Measurements from ENCODE around the gene JARID2.

JARID2 gene

DNA sequence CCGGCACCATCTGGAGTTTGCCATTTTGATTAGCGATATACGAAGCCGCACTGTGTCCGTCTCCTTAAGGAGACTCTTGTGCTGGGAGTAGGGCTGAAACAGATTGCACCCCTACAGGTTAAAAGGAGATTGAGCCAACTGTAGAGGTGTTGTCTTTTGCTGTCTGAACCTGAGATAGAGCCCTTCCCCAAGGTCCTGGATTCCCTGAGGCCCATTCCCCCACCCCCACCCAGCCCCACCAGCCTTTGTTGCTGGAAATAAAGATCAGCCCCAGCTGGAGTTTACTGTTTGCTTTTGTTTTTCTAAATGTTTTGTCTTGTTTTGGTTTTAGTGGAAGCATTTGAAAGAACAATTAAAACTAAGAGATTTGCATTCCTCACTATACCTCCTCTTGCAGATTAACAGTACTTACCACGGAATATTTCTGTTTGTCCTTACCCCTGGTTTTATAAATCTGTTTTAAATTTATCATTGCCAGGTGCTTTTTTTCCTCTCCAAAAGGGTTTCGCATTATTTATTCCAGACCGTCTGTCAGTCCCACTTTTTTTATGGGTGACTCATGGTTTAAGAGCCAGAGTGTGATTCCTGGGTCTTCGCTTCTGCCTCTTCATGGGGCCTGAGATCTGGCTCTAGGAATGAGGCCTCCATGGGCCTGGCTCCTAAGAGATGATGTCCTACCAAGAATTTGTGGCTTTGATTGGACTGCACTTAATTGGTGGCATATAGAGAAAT lies 247.7 kb downstream of the JARID2 start:
- Histone ChIP-seq H3K9ac (ENCODE audit: low read depth, low read length) (no peak overlapping the region), H3K4me1 (ENCODE audit: insufficient read depth, low read length) (peaks cover 39% of the 10 kb centered on the region), H3K36me3 (ENCODE audit: insufficient read depth, low read length) (peaks cover 36% of the 10 kb centered on the region), H3K9me3 (ENCODE audit: control insufficient read depth, insufficient read depth, low read length) (no peaks in the 10 kb centered on the region)

- H3K4me1 ChIP-seq (ENCODE audit: insufficient read depth, low read length), result peaks cover 34% of the 10 kb centered on the region
- H3K36me3 ChIP-seq (ENCODE audit: insufficient read depth, low read length), result peaks cover 29% of the 10 kb centered on the region
- H3K9me3 ChIP-seq (ENCODE audit: control insufficient read depth, insufficient read depth, low read length), result no peaks in the 10 kb centered on the region
- no peak overlapping the region for H3K9ac ChIP-seq (ENCODE audit: low read depth, low read length)
Observed at GRCh38 chr6:15495375-15495901, 249.6 kb downstream of the JARID2 start.

DNA sequence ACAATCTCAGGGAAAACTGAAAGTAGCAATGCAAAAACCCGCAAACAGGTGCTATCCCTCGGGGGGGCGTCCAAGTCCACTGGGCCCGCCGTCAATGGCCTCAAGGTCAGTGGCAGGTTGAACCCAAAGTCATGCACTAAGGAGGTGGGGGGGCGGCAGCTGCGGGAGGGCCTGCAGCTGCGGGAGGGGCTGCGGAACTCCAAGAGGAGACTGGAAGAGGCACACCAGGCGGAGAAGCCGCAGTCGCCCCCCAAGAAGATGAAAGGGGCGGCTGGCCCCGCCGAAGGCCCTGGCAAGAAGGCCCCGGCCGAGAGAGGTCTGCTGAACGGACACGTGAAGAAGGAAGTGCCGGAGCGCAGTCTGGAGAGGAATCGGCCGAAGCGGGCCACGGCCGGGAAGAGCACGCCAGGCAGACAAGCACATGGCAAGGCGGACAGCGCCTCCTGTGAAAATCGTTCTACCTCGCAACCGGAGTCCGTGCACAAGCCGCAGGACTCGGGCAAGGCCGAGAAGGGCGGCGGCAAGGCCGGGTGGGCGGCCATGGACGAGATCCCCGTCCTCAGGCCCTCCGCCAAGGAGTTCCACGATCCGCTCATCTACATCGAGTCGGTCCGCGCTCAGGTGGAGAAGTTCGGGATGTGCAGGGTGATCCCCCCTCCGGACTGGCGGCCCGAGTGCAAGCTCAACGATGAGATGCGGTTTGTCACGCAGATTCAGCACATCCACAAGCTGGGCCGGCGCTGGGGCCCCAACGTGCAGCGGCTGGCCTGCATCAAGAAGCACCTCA lies 250.7 kb downstream of the JARID2 start:
- Histone ChIP-seq H3K36me3 (ENCODE audit: insufficient read depth, low read length) (peaks cover 38% of the 10 kb centered on the region), H3K9me3 (ENCODE audit: control insufficient read depth, insufficient read depth, low read length) (no peaks in the 10 kb centered on the region), H3K9ac (ENCODE audit: low read depth, low read length) (no peak overlapping the region), H3K4me1 (ENCODE audit: insufficient read depth, low read length) (peaks cover 24% of the 10 kb centered on the region)

- H3K9ac ChIP-seq (ENCODE audit: low read depth, low read length), result no peak overlapping the region
- peaks cover 38% of the 10 kb centered on the region for H3K36me3 ChIP-seq (ENCODE audit: insufficient read depth, low read length)
- H3K9me3 ChIP-seq (ENCODE audit: control insufficient read depth, insufficient read depth, low read length), result no peaks in the 10 kb centered on the region
- peaks cover 5% of the 10 kb centered on the region for H3K4me1 ChIP-seq (ENCODE audit: insufficient read depth, low read length)
Observed at GRCh38 chr6:15498640-15499039, 252.8 kb downstream of the JARID2 start.

GRCh38 chr6:15499125-15499524 lies 253.3 kb downstream of the JARID2 start:
- H3K9me3 ChIP-seq (ENCODE audit: control insufficient read depth, insufficient read depth, low read length), result no peaks in the 10 kb centered on the region
- H3K36me3 ChIP-seq (ENCODE audit: insufficient read depth, low read length), result peaks cover 41% of the 10 kb centered on the region
- no peak overlapping the region for H3K9ac ChIP-seq (ENCODE audit: low read depth, low read length)
- H3K4me1 ChIP-seq (ENCODE audit: insufficient read depth, low read length), result no peaks in the 10 kb centered on the region

DNA sequence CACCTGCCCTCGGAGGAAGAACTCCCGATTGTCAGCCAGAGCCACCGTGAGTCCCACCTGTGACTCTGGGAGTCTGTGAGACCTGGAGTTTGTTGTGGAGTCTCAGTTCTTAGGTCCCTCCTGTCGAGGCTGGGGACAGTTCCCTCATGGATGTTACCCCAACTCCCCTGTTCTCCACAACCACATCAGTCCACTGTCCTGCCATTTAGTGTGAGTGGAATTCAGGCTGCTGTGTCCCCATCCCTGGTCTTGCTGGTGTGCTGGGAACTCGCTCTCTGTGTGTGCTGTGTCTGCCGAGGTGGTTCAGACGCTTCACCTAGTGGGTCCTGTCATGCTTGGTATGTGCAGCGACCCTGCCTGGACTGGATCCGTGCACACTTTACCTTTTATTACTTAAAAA lies 253.7 kb downstream of the JARID2 start:
- Histone ChIP-seq H3K9ac (ENCODE audit: low read depth, low read length) (no peak overlapping the region), H3K4me1 (ENCODE audit: insufficient read depth, low read length) (no peaks in the 10 kb centered on the region), H3K36me3 (ENCODE audit: insufficient read depth, low read length) (peaks cover 42% of the 10 kb centered on the region), H3K9me3 (ENCODE audit: control insufficient read depth, insufficient read depth, low read length) (no peaks in the 10 kb centered on the region)

- no peaks in the 10 kb centered on the region for H3K4me1 ChIP-seq (ENCODE audit: insufficient read depth, low read length)
- H3K9ac ChIP-seq (ENCODE audit: low read depth, low read length), result no peak overlapping the region
- H3K9me3 ChIP-seq (ENCODE audit: control insufficient read depth, insufficient read depth, low read length), result no peaks in the 10 kb centered on the region
- H3K36me3 ChIP-seq (ENCODE audit: insufficient read depth, low read length), result peaks cover 48% of the 10 kb centered on the region
Observed at GRCh38 chr6:15500078-15500740, 254.3 kb downstream of the JARID2 start.

DNA sequence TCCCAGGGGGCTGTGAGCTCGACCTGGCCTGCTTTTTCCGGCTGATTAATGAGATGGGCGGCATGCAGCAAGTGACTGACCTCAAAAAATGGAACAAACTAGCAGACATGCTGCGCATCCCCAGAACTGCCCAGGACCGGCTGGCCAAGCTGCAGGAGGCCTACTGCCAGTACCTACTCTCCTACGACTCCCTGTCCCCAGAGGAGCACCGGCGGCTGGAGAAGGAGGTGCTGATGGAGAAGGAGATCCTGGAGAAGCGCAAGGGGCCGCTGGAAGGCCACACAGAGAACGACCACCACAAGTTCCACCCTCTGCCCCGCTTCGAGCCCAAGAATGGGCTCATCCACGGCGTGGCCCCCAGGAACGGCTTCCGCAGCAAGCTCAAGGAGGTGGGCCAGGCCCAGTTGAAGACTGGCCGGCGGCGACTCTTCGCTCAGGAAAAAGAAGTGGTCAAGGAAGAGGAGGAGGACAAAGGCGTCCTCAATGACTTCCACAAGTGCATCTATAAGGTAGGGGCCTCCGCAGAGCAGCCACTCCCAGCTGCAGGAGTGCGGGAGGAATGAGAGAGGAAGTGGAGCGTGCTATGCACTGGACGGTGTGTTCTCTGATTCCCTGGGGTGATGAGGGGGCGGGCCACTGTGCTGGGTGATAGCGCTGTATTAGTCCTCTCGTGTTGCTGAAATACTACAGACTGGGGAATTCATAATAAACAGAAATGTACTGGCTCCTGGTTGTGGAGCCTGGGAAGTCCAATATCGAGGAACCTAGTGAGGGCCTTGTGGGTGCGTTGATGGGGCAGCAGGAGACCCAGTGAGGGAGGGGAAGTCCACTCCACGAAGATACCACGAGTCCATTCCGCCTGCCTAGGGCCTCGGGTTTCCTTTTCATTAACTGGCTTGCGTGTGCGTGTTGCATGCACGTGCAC lies 255.3 kb downstream of the JARID2 start:
- no peaks in the 10 kb centered on the region for H3K9me3 ChIP-seq (ENCODE audit: control insufficient read depth, insufficient read depth, low read length)
- H3K9ac ChIP-seq (ENCODE audit: low read depth, low read length), result no peak overlapping the region
- H3K4me1 ChIP-seq (ENCODE audit: insufficient read depth, low read length), result peaks cover 2% of the 10 kb centered on the region; the same call in 1 of the 2 replicates
- peaks cover 42% of the 10 kb centered on the region for H3K36me3 ChIP-seq (ENCODE audit: insufficient read depth, low read length)

DNA sequence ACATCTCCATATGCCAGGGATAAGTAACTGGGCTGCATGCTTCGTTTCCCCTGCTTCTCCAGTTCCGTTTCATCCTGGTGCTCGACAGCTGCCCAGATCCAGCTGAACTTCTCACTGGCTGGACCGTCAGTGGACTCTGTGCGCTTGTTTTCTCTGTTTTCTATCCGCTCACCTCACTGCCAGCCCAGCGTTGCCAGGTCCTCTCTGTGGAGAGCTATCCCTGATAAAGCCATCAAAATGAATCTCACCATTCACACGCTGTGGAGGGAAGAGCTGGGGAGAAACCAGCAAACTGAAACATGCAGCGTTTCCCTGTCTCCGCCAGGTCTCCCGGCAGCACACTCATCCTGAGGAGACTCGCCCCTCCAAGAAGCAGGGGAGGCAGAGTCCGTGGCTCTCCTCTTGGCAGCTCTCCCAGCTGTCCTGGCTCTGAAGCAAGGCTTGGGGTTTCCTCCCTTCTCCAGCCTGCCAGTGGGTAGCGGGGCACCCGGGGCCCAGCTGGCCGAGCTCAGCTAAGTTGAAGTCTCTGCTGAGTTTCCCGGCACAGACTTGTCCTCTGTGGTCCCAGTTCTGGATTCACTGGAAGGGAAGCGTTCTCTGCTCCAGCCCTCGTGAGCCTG lies 256.1 kb downstream of the JARID2 start:
- Histone ChIP-seq H3K4me1 (ENCODE audit: insufficient read depth, low read length) (peaks cover 10% of the 10 kb centered on the region), H3K36me3 (ENCODE audit: insufficient read depth, low read length) (peaks cover 41% of the 10 kb centered on the region), H3K9me3 (ENCODE audit: control insufficient read depth, insufficient read depth, low read length) (no peaks in the 10 kb centered on the region), H3K9ac (ENCODE audit: low read depth, low read length) (no peak overlapping the region)

DNA sequence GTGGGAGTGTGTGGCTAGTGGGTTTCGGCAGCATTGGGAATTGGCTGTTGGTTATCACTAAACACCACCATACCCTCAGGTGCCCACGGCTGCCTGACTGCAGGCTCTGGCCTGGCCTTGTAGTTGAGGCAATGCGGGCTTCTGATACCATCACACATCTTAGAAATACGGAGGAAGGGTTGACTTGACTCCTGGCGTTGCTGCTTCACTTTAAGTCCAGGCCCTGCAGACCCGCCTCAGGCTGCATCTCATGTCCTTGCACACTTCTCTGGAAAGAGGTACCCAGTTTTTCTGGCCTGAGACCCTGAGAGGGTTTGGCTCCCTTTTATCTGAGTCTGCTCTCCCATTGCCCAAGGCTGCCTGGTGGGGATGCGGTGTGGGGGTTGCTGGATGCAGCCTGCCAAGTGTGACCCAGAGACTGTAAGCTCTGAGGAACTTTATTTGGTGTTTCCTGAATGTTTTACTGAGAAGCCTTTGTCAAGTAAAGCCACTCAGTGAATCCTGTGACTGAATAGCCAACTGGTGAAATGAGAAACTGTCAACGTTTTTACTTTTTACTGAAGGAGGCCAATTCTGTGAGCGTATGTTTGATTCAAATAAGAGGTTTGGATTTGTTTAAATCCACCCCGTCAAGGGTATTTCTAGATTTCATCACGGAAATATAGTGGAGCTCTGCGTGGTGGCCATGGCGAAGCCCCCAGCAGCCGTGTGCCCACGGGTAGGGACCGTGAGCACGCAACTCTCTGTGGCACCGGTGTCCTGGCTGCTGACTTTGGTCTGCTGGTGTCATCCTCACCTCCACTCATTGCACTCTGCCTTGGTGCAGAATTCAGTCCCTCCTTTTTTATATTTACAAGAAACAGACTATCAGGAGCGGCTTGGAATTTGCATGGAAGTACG lies 256.8 kb downstream of the JARID2 start:
- Histone ChIP-seq H3K9ac (ENCODE audit: low read depth, low read length) (no peak overlapping the region), H3K36me3 (ENCODE audit: insufficient read depth, low read length) (peaks cover 47% of the 10 kb centered on the region), H3K4me1 (ENCODE audit: insufficient read depth, low read length) (peaks cover 17% of the 10 kb centered on the region), H3K9me3 (ENCODE audit: control insufficient read depth, insufficient read depth, low read length) (no peaks in the 10 kb centered on the region)

DNA sequence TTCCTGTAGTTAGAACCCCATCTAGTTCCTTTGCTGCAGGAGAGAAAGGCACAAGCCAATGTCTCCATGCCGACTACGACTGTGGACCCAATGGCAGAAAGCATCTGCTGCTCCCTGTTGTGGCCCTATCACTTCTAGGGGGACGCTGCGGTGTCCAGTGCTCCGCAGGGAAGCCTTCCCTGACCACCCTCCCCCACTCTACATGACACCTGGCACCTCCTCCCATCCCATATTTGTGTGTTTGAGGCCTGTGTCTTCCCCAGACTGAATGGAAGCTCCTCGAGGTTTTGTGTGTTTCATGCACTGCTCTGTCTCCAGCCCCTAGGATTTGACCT lies 257.4 kb downstream of the JARID2 start:
- Histone ChIP-seq H3K4me1 (ENCODE audit: insufficient read depth, low read length) (peaks cover 23% of the 10 kb centered on the region), H3K9ac (ENCODE audit: low read depth, low read length) (no peak overlapping the region)

GRCh38 chr6:15504040-15504495 lies 258.2 kb downstream of the JARID2 start:
- Histone ChIP-seq H3K9ac (ENCODE audit: low read depth, low read length) (no peak overlapping the region), H3K36me3 (ENCODE audit: insufficient read depth, low read length) (peaks cover 59% of the 10 kb centered on the region), H3K4me1 (ENCODE audit: insufficient read depth, low read length) (peaks cover 27% of the 10 kb centered on the region), H3K9me3 (ENCODE audit: control insufficient read depth, insufficient read depth, low read length) (no peaks in the 10 kb centered on the region)

More for the DNA sequence above, 257.4 kb downstream of the JARID2 start:
- H3K36me3 ChIP-seq (ENCODE audit: insufficient read depth, low read length), result peaks cover 53% of the 10 kb centered on the region
- no peaks in the 10 kb centered on the region for H3K9me3 ChIP-seq (ENCODE audit: control insufficient read depth, insufficient read depth, low read length)

Measured in ES-I3 (cell line).